SU-DHL-6 (cell line): ENCODE data around the gene ACTN4.

Source experiments
- EZH2phosphoT487 ChIP-seq: fragments of 200-600 bp; sonication (generic), shearing (Covaris generic); conservative IDR thresholded peaks from 2 replicates; pipeline ENCODE4 v1.6.1; 2018; ENCODE audit warnings: mild to moderate bottlenecking, antibody characterized with exemption, low read length, moderate library complexity, mixed read lengths
- TF ChIP-seq, protein P1 (sequence below): fragments of 200-600 bp; sonication (generic); IDR thresholded peaks from one replicate; pipeline ENCODE4 v1.5.1; 2017; ENCODE audit warnings: antibody characterized with exemption, mild to moderate bottlenecking, low read length, moderate library complexity; ENCODE audit not compliant: insufficient read depth, poor library complexity, severe bottlenecking

- TF ChIP-seq, protein P1, sequence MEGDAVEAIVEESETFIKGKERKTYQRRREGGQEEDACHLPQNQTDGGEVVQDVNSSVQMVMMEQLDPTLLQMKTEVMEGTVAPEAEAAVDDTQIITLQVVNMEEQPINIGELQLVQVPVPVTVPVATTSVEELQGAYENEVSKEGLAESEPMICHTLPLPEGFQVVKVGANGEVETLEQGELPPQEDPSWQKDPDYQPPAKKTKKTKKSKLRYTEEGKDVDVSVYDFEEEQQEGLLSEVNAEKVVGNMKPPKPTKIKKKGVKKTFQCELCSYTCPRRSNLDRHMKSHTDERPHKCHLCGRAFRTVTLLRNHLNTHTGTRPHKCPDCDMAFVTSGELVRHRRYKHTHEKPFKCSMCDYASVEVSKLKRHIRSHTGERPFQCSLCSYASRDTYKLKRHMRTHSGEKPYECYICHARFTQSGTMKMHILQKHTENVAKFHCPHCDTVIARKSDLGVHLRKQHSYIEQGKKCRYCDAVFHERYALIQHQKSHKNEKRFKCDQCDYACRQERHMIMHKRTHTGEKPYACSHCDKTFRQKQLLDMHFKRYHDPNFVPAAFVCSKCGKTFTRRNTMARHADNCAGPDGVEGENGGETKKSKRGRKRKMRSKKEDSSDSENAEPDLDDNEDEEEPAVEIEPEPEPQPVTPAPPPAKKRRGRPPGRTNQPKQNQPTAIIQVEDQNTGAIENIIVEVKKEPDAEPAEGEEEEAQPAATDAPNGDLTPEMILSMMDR: no peak
- no peak for TF ChIP-seq EZH2phosphoT487
These were observed 19.4 kb downstream of the ACTN4 start for GRCh38 chr19:38666663-38667511.
